PFSK-1 (cell line): ENCODE measurements around the gene MS4A14.

Source experiments
- FOXP2 ChIP-seq: optimal IDR thresholded peaks from 2 replicates; pipeline ENCODE3; 2011; ENCODE audit warnings: borderline replicate concordance, control low read depth, inconsistent platforms; ENCODE audit not compliant: insufficient read depth; ENCODE audit errors: extremely low read length, extremely low read depth
- POLR2AphosphoS5 ChIP-seq: IDR thresholded peaks from 2 replicates; pipeline ENCODE4 v1.6.1; 2012; ENCODE audit warnings: low read depth, mild to moderate bottlenecking, control low read depth, low read length, moderate library complexity
- REST ChIP-seq, 2 experiments: IDR thresholded peaks; 2 replicates each; pipeline versions ENCODE4 v1.6.1 to v1.8.0; 2011 to 2012; ENCODE audit warnings: low read depth in 2 of 2, low read length in 2 of 2, control low read depth in 1 of 2, inconsistent platforms in 1 of 2, mild to moderate bottlenecking in 1 of 2, moderate library complexity in 1 of 2; ENCODE audit not compliant: insufficient read depth in 1 of 2
- SIN3A ChIP-seq: IDR thresholded peaks from 2 replicates; pipeline ENCODE4 v1.6.1; 2012; ENCODE audit warnings: mild to moderate bottlenecking, low read length, moderate library complexity, borderline replicate concordance; ENCODE audit not compliant: insufficient read depth
- TAF1 ChIP-seq: IDR thresholded peaks from 2 replicates; pipeline ENCODE4 v1.6.1; 2012; ENCODE audit warnings: low read length, control low read depth, borderline replicate concordance; ENCODE audit not compliant: insufficient read depth

MS4A14 gene

GRCh38 chr11:60375316-60375715, 20.9 kb upstream of the MS4A14 start:
- TF ChIP-seq POLR2AphosphoS5 (no peak), REST (IDR thresholded peaks at IDR 0.05; ENCODE audit: insufficient read depth in 1 of 2, low read depth in 2 of 2, low read length in 2 of 2) (no peak), FOXP2 (no peak), SIN3A (no peak), TAF1 (no peak)

- TF ChIP-seq REST (IDR thresholded peaks at IDR 0.05; ENCODE audit: insufficient read depth in 1 of 2, low read depth in 2 of 2, low read length in 2 of 2) = no peak
- TF ChIP-seq TAF1 = no peak
- TF ChIP-seq SIN3A = no peak
- no peak for TF ChIP-seq POLR2AphosphoS5
- no peak for TF ChIP-seq FOXP2
These were observed 19.7 kb upstream of the MS4A14 start for GRCh38 chr11:60376601-60377000.

GRCh38 chr11:60377401-60378136, 18.7 kb upstream of the MS4A14 start:
- TF ChIP-seq REST (IDR thresholded peaks at IDR 0.05; ENCODE audit: insufficient read depth in 1 of 2, low read depth in 2 of 2, low read length in 2 of 2) (no peak), SIN3A (no peak), FOXP2 (no peak), POLR2AphosphoS5 (no peak), TAF1 (no peak)

GRCh38 chr11:60378354-60378753, 17.9 kb upstream of the MS4A14 start, which contains the start of gene MS4A7:
Gene MS4A7, plus strand, starts transcription at chr11:60378532. Its CDS starts 4,610 bp downstream, at chr11:60383142.
- TF ChIP-seq TAF1 (no peak), REST (IDR thresholded peaks at IDR 0.05; ENCODE audit: insufficient read depth in 1 of 2, low read depth in 2 of 2, low read length in 2 of 2) (no peak), SIN3A (no peak), POLR2AphosphoS5 (no peak), FOXP2 (no peak)
